Neural crest cell (in vitro differentiated cells): Measurements from ENCODE around the gene HABP4. TPM values are rescaled to one million over a fixed set of nuclear protein-coding genes. Genes with fewer than 3 reads are reported as not detected.
A peak's percentile ranks its signal among the peaks of the same experiment; 100 is the strongest.

Source experiments
- DNase-seq: peaks from one replicate; pipeline ENCODE4 v3.0.0; 2021; ENCODE audit warnings: low read depth, mixed read lengths, low spot score
- H3K27ac Mint-ChIP-seq: one replicate; pipeline ENCODE4 v1.8.0; 2021; ENCODE audit warnings: mild to moderate bottlenecking, mixed read lengths; ENCODE audit not compliant: unreplicated experiment
- H3K27me3 Mint-ChIP-seq: 2 replicates; pipeline ENCODE4 v1.8.0; 2021; ENCODE audit warnings: low read depth, mild to moderate bottlenecking, mixed read lengths
- H3K36me3 Mint-ChIP-seq: 2 replicates; pipeline ENCODE4 v1.8.0; 2021; ENCODE audit warnings: low read depth, mild to moderate bottlenecking, mixed read lengths
- H3K4me1 Mint-ChIP-seq: 2 replicates; pipeline ENCODE4 v1.8.0; 2021; ENCODE audit warnings: mixed read lengths
- H3K4me3 Mint-ChIP-seq: one replicate; pipeline ENCODE4 v1.8.0; 2021; ENCODE audit warnings: mild to moderate bottlenecking, mixed read lengths
- H3K9me3 Mint-ChIP-seq: 2 replicates; pipeline ENCODE4 v1.8.0; 2021; ENCODE audit warnings: mixed read lengths
- total RNA-seq: library from RNA; stranded (reverse); gene quantifications from 2 replicates; pipeline ENCODE4 v1.2.1, GENCODE V29; 2021
- TF ChIP-seq, protein P1 (sequence below): fragments of 200-600 bp; sonication (generic); conservative IDR thresholded peaks from 2 replicates; pipeline ENCODE4 v1.5.0; 2021; ENCODE audit warnings: antibody characterized with exemption, mild to moderate bottlenecking

The HABP4 gene
- total RNA-seq, 1 donor from 2014 or later: 24.7 TPM

DNA sequence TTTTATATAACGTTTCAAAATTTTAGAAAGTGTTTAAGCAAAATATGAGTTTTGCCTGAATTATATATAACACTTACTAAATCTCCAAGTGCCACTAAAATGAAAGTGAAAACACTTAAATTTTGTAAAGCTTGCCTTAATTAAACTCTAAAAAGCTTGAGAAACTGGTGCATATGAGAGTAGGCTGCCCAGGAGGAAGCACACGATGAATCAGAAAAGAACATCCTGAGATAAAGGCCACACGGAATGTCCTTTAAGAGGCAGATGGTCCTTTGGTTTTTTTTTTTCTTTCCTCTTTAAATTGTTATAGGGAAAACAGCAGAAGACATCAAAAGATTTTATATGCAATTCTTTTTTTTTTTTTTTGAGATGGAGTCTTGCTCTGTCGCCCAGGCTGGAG lies 60.3 kb downstream of the HABP4 start:
- Mint-ChIP-seq H3K9me3 (no peaks in the 10 kb centered on the region), H3K4me3 (no peak overlapping the region), H3K4me1 (peaks cover 27% of the 10 kb centered on the region), H3K36me3 (peaks cover 8% of the 10 kb centered on the region), H3K27me3 (no peaks in the 10 kb centered on the region), H3K27ac (peak overlapping the region; percentile 83)
- no peak for DNase-seq
- TF ChIP-seq, protein P1, sequence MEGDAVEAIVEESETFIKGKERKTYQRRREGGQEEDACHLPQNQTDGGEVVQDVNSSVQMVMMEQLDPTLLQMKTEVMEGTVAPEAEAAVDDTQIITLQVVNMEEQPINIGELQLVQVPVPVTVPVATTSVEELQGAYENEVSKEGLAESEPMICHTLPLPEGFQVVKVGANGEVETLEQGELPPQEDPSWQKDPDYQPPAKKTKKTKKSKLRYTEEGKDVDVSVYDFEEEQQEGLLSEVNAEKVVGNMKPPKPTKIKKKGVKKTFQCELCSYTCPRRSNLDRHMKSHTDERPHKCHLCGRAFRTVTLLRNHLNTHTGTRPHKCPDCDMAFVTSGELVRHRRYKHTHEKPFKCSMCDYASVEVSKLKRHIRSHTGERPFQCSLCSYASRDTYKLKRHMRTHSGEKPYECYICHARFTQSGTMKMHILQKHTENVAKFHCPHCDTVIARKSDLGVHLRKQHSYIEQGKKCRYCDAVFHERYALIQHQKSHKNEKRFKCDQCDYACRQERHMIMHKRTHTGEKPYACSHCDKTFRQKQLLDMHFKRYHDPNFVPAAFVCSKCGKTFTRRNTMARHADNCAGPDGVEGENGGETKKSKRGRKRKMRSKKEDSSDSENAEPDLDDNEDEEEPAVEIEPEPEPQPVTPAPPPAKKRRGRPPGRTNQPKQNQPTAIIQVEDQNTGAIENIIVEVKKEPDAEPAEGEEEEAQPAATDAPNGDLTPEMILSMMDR: no peak

DNA sequence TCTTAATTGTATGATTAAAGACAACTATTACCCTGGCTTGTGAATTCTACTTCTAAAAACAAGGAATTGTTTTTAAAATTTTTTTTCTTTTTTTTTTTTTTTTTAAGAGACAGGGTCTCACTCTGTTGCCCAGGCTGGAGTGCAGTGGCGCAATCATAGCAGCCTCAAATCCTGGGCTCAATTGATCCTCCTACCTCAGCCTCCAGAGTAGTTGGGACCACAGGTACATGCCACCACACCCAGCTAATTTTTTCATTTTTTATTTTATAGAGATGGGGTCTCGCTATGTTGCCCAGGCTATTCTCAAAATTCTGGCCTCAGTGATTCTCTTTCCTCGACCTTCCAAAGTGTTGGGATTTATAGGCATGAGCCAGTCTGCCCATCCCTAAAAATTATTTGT lies 62.3 kb downstream of the HABP4 start:
- Mint-ChIP-seq H3K4me3 (no peak overlapping the region), H3K27ac (no peak overlapping the region), H3K4me1 (peaks cover 37% of the 10 kb centered on the region), H3K9me3 (no peaks in the 10 kb centered on the region), H3K36me3 (peaks cover 6% of the 10 kb centered on the region), H3K27me3 (no peaks in the 10 kb centered on the region)
- TF ChIP-seq, protein P1: no peak
- DNase-seq: no peak

DNA sequence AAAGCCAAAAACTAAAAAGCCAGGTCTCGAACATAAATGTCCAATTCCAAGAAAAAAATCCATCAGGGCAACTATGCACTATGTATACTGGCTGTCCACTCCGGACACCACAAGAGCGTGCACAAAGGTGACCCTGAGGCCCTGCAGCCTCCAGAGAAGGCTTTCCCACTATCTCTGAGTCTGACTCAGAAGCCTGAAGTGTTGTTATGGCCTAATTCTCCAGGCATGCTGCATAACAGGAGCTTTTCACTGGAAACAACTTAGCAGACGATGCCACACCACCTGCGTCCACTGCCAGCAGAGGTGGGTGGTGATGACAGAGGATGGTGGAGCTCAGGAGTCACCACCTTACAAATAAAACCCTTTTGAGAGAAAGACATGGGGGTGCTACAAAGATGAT lies 63.7 kb downstream of the HABP4 start:
- H3K27me3 Mint-ChIP-seq: no peaks in the 10 kb centered on the region
- DNase-seq: no peak
- H3K4me1 Mint-ChIP-seq: peaks cover 35% of the 10 kb centered on the region
- H3K9me3 Mint-ChIP-seq: no peaks in the 10 kb centered on the region
- H3K27ac Mint-ChIP-seq: peak overlapping the region; percentile 96
- peaks cover 3% of the 10 kb centered on the region for H3K36me3 Mint-ChIP-seq
- no peak overlapping the region for H3K4me3 Mint-ChIP-seq
- TF ChIP-seq, protein P1: no peak

DNA sequence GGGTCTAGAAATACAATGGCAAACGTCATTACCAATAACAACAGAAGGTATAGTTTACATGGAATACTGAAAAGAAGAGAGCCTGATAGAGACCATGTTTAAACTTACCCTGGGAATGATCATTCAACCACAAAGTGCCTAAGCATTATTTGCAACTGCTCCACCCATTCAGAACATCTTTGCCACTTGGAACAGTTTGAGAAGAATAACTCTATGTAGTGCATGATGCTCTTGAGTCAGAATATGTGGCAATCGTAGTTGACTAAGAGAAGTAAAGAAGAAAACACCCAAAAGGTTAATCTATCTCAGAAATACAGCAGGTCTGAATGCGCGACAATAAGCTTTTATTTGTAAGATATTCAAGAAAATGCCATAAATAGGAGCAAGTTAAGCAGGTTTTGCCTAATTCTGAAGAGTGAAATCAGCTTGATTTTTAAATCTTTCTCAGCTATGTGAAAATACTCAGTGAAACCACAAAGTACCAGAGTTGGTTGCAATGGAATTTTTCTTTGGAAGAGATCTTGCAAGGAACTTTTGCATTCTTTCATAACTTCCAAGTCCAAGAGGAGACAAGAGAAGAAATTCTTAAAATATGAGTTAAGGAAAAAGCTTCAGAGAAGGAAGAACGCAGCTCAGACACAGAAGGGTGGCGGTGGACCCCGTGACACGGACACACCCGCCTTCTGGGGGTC lies 64.3 kb downstream of the HABP4 start:
- H3K36me3 Mint-ChIP-seq: peaks cover 3% of the 10 kb centered on the region
- peaks cover 28% of the 10 kb centered on the region for H3K4me1 Mint-ChIP-seq
- DNase-seq: no peak
- no peaks in the 10 kb centered on the region for H3K27me3 Mint-ChIP-seq
- no peak overlapping the region for H3K27ac Mint-ChIP-seq
- TF ChIP-seq, protein P1: no peak
- H3K9me3 Mint-ChIP-seq: no peaks in the 10 kb centered on the region
- H3K4me3 Mint-ChIP-seq: no peak overlapping the region

DNA sequence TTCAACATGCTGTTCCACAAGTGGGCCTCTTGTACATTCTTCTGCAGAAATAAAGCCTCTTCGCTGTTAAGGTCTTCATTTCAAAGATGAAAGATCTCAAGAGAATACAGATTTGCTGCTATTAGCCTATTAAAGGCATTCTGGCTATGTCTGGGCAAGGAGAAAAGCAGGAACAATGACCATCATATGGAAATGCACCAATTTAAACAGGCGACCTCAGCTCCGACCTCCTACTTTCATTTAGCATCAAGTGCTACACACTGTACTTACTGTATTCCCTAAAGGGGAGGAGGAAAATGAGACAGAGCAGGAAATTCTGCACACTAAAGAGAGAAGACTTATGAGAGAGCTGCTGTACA lies 64.8 kb downstream of the HABP4 start:
- no peaks in the 10 kb centered on the region for H3K27me3 Mint-ChIP-seq
- no peak overlapping the region for H3K4me3 Mint-ChIP-seq
- no peak overlapping the region for H3K27ac Mint-ChIP-seq
- TF ChIP-seq, protein P1: no peak
- no peak for DNase-seq
- peaks cover 3% of the 10 kb centered on the region for H3K36me3 Mint-ChIP-seq
- H3K9me3 Mint-ChIP-seq: no peaks in the 10 kb centered on the region
- H3K4me1 Mint-ChIP-seq: peaks cover 23% of the 10 kb centered on the region
